Adrenal gland (tissue), 12 donors: ENCODE measurements around the gene VWF. TPM values are rescaled to one million over a fixed set of nuclear protein-coding genes. Genes with fewer than 3 reads are reported as not detected.
"Not testable (repeated sequence)": the region's sequence is repeated elsewhere in the genome, so short reads cannot be mapped to it uniquely, and the experiment has no call there.

ENCODE experiments used
- DNase-seq, 7 donors: peaks; one replicate each; pipeline ENCODE4 v3.0.0-alpha.2; 2019 to 2020
- H3K27ac ChIP-seq, 5 donors: fragments of 200-600 bp; sonication (generic) in 4 of 5; 1 replicate in 3 of 5; 2 replicates in 2 of 5; pipeline versions ENCODE4 v1.5.1 to v1.8.0; 2016 to 2020; ENCODE audit warnings: mild to moderate bottlenecking in 1 of 5
- H3K27me3 ChIP-seq: fragments of 200-600 bp; 2 replicates; pipeline ENCODE4 v1.8.0; 2021
- H3K36me3 ChIP-seq, 2 donors: fragments of 200-600 bp; replicated peaks in 1 of 2; 1 replicate in 1 of 2; 2 replicates in 1 of 2; pipeline versions ENCODE4 v1.5.1 to v1.8.0; 2018 to 2022
- H3K4me1 ChIP-seq, 2 donors: fragments of 200-600 bp; replicated peaks in 1 of 2; 1 replicate in 1 of 2; 2 replicates in 1 of 2; pipeline versions ENCODE4 v1.5.1 to v1.8.0; 2018 to 2021
- H3K4me3 ChIP-seq, 4 donors: fragments of 200-600 bp; sonication (generic) in 3 of 4; one replicate each; pipeline ENCODE4 v1.5.1; 2016 to 2018
- H3K9me3 ChIP-seq, 3 donors: fragments of 200-600 bp; sonication (generic) in 1 of 3; replicated peaks in 1 of 3; 1 replicate in 2 of 3; 2 replicates in 1 of 3; pipeline versions ENCODE4 v1.5.1 to v1.8.0; 2016 to 2021
- CTCF ChIP-seq, 6 experiments: fragments of 450-650 bp in 4 of 6; fragments of 200-600 bp in 2 of 6; sonication (generic) in 1 of 6; IDR thresholded peaks; 1 replicate in 5 of 6; 2 replicates in 1 of 6; pipeline versions ENCODE4 v1.5.1 to v1.8.0; 2016 to 2021; ENCODE audit warnings: antibody characterized with exemption in 6 of 6, mild to moderate bottlenecking in 2 of 6, moderate library complexity in 1 of 6
- POLR2A ChIP-seq, 2 donors: fragments of 450-650 bp; IDR thresholded peaks; one replicate each; pipeline ENCODE4 v1.6.1; 2017; ENCODE audit warnings: antibody characterized with exemption in 2 of 2, mild to moderate bottlenecking in 2 of 2, moderate library complexity in 1 of 2
- WGBS, 4 donors: extraction: QIAGEN DNeasy Blood & Tissue Kit in 2 of 4; methylation state at CpG; one replicate each; pipeline versions ENCODE4 v1.1.5 to v1.1.7; 2013 to 2017; 5-methylcytosine and 5-hydroxymethylcytosine counted together
- intact Hi-C, 2 donors: fragments of 100-400 bp; cut with DNase I; formaldehyde crosslinking; loops; one replicate each; pipeline versions ENCODE4 v1.14.1 to v1.15.0; 2022 to 2023
- polyA plus RNA-seq, 3 donors: library from polyadenylated mRNA; stranded (reverse); fragments of 200-250 nt in 2 of 3; fragments of 350-450 nt in 1 of 3; fragmentation: Illumina TruSeq in 1 of 3; extraction: RNeasy Lipid Tissue Mini Kit (QIAGEN cat#74804) in 1 of 3; gene quantifications; one replicate each; pipeline ENCODE4 v1.2.3, GENCODE V29; 2013 to 2014
- total RNA-seq, 9 donors: library from RNA; depleted of rRNA in 4 of 9; stranded (reverse); fragments of >200 nt in 4 of 9; fragments of 120-200 nt in 1 of 9; fragmentation: NEBNext Ultra II Directional in 1 of 9; extraction: Animal tissue kit (Norgen Biotek cat#: 25700) in 1 of 9; gene quantifications; one replicate each; pipeline versions ENCODE4 v1.1.0 to v1.2.4, GENCODE V29; 2013 to 2023
- donor health status: healthy with polysubstance abuse.
- donor health status: Bipolar disorder and iron deficiency.
- donor health status: DM: yes; HTN: yes; CAD: no.
- donor health status: DM: no; HTN: no; CAD: no.
- donor health status: DM: no; HTN: no; CAD: no.
- donor health status: DM: yes; HTN: yes; CAD: no.

VWF gene
- total and polyA plus RNA-seq, 12 donors = 2.0 to 60.1 (median 36.2) TPM

- Histone ChIP-seq H3K27me3 (no peaks in the 10 kb centered on the region), H3K36me3 (no peaks in the 10 kb centered on the region), H3K4me3 (no peak overlapping the region), H3K4me1 (no peaks in the 10 kb centered on the region), H3K27ac (no peak overlapping the region), H3K9me3 (no peaks in the 10 kb centered on the region)
- 70 to 79% (median 77%) methylated on average over 7 to 10 of the region's 10 CpGs for WGBS, 4 donors
- TF ChIP-seq CTCF (IDR thresholded peaks at IDR 0.05) (no peak), POLR2A (IDR thresholded peaks at IDR 0.05) (no peak)
- intact Hi-C loops = no loop called here
- no peak for DNase-seq
Measured at GRCh38 chr12:6018265-6018664, 106.2 kb downstream of the VWF start.

GRCh38 chr12:6016756-6017155 lies 107.7 kb downstream of the VWF start:
- TF ChIP-seq POLR2A (IDR thresholded peaks at IDR 0.05) (no peak), CTCF (IDR thresholded peaks at IDR 0.05) (no peak)
- 69 to 81% (median 77%) methylated on average over 7 of the region's 7 CpGs for WGBS, 4 donors
- intact Hi-C loops = no loop called here
- H3K9me3 ChIP-seq = no peaks in the 10 kb centered on the region
- no peak for DNase-seq
- no peaks in the 10 kb centered on the region for H3K36me3 ChIP-seq
- H3K4me1 ChIP-seq = no peaks in the 10 kb centered on the region
- no peak overlapping the region for H3K4me3 ChIP-seq
- no peak overlapping the region for H3K27ac ChIP-seq
- H3K27me3 ChIP-seq = no peaks in the 10 kb centered on the region

- DNase-seq, intact Hi-C loops, H3K4me3 ChIP-seq, H3K4me1 ChIP-seq, H3K9me3 ChIP-seq, H3K36me3 ChIP-seq, H3K27me3 ChIP-seq, H3K27ac ChIP-seq: not testable (repeated sequence)
- 91 to 94% (median 93%) methylated on average over 7 to 12 of the region's 12 CpGs for WGBS, 4 donors
Measured at GRCh38 chr12:6016004-6016403, 108.5 kb downstream of the VWF start.

GRCh38 chr12:6015271-6015670 lies 109.2 kb downstream of the VWF start:
- 30 to 65% (median 49%) methylated on average over 2 to 3 of the region's 3 CpGs for WGBS, 4 donors
- H3K27ac ChIP-seq, H3K36me3 ChIP-seq, H3K4me1 ChIP-seq, DNase-seq, H3K9me3 ChIP-seq, intact Hi-C loops, H3K4me3 ChIP-seq, H3K27me3 ChIP-seq: not testable (repeated sequence)

GRCh38 chr12:6010631-6011350 lies 113.7 kb downstream of the VWF start:
- intact Hi-C loops, H3K27ac ChIP-seq, DNase-seq, H3K4me3 ChIP-seq, H3K4me1 ChIP-seq, H3K9me3 ChIP-seq, H3K27me3 ChIP-seq, H3K36me3 ChIP-seq: not testable (repeated sequence)
- 82 to 92% (median 88%) methylated on average over 4 of the region's 4 CpGs for WGBS, 4 donors

GRCh38 chr12:5997260-5997659 lies 127.2 kb downstream of the VWF start:
- DNase-seq = no peak
- intact Hi-C loops = no loop called here
- H3K4me1 ChIP-seq = no peaks in the 10 kb centered on the region
- no peak overlapping the region for H3K4me3 ChIP-seq
- H3K27me3 ChIP-seq = no peaks in the 10 kb centered on the region
- H3K36me3 ChIP-seq = no peaks in the 10 kb centered on the region
- WGBS, 4 donors = 85 to 94% (median 90%) methylated on average over 3 of the region's 3 CpGs
- TF ChIP-seq POLR2A (IDR thresholded peaks at IDR 0.05) = no peak
- TF ChIP-seq CTCF (IDR thresholded peaks at IDR 0.05) = no peak
- H3K27ac ChIP-seq = no peak overlapping the region
- no peaks in the 10 kb centered on the region for H3K9me3 ChIP-seq
